Endometrial microvascular endothelial cells (primary cell): ENCODE measurements around the gene PDZD2. TPM values are rescaled to one million over a fixed set of nuclear protein-coding genes. Genes with fewer than 3 reads are reported as not detected.
"Not testable (repeated sequence)": the region's sequence is repeated elsewhere in the genome, so short reads cannot be mapped to it uniquely, and the experiment has no call there.

ENCODE experiments used
- in situ Hi-C: cut with HindIII; loops from 2 replicates; pipeline ENCODE4 v1.10.0; 2017; ENCODE audit warnings: low sequenced_read_pairs, low pct_unique_long_range_greater_than_20kb; ENCODE audit errors: inconsistent ontology term
- total RNA-seq: library from RNA; depleted of rRNA; stranded (reverse); fragments of >200 nt; gene quantifications from one replicate; pipeline ENCODE4 v1.2.3, GENCODE V29; 2015; ENCODE audit errors: inconsistent ontology term

PDZD2 gene
- total RNA-seq, 1 donor from 2014 or later = 5.4 TPM

DNA sequence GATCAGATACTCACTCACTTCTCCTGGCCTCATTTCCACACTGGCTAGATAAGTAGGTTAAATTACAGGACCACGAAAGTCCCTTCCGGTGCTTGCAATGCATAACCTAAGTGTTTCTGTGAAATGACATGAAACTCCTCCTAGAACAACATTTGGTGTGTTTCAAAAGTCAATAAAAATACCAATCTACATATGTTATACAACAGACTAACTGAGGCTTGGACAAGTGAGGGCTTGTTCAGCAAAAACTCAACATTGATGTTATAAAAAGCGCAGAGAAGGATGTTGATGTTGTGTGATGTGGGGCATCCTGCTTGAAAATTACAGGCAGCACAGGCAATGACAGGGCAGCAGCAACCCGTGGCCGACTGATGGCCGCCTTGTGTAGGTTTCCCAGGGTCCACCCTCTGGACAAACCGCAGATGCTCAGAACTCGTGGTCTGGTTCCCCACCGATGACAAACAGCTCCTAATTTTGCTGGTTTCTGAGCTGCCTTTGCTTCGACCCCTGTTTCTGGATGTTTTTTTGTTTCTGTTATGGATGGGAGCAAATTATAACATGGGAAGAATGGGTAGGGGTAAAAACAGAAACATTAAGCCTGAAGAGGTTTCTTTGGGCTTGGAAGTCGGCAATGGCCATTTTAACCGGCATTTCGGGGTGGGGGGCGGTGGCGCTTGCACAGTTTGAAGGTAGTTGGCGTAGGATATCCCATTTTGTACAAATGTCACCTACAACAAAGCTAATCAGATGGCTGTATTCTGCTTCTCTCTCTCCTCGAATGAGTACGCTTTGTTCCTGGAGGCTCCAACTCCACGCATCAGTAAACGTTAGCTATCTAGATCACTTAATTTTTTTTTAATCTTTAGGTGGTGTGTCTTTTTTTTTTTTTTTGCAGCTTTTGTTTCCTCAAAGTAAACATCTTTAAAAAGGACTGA lies 116.1 kb downstream of the PDZD2 start:
- in situ Hi-C loops = no loop called here

DNA sequence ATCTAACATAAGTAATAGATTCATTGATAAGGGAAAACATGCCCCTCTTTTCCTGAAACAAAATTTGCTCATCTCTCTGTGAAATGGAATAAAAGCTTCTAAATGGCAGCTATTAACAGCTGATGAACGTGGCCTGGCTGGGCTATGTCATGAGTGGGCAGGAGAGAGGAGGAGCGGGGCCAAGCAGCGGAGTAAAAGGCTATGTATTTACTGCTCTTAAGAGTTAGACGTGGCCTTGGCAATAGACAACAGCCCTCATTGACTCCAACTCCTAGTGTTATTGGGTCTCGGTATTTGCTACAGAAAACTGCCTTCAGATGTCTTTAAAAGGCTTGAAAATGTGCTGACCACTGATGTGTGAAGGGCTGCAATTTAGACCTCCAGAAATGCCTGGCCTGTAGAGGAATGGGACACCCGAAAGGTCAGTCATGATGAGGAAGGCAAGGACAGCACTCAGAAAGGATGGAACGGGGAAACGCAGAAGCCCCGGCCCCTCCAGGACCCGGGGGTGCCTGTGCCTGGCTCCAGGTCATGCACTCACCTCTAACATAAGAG lies 116.8 kb downstream of the PDZD2 start:
- in situ Hi-C loops = no loop called here

DNA sequence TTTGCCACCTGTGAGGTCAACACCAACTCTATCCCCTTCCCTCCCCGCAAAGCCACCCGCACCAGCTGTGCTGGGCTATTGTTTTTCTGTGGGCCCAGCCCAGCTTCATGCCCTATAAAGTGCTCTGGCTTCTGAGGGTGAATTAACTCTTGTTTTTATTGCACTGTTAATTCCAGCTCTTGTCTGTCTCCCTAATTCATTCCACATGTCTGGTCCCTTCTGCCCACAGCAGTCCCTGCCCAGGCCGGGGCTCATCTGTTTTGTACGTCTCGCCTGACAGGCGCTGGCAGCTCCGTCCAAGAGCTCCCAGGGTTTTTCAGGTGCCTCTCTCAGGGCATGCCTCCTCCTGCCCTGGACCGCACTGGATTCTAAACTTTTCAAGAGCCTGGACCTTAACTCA lies 118.9 kb downstream of the PDZD2 start:
- in situ Hi-C loops = no loop called here

DNA sequence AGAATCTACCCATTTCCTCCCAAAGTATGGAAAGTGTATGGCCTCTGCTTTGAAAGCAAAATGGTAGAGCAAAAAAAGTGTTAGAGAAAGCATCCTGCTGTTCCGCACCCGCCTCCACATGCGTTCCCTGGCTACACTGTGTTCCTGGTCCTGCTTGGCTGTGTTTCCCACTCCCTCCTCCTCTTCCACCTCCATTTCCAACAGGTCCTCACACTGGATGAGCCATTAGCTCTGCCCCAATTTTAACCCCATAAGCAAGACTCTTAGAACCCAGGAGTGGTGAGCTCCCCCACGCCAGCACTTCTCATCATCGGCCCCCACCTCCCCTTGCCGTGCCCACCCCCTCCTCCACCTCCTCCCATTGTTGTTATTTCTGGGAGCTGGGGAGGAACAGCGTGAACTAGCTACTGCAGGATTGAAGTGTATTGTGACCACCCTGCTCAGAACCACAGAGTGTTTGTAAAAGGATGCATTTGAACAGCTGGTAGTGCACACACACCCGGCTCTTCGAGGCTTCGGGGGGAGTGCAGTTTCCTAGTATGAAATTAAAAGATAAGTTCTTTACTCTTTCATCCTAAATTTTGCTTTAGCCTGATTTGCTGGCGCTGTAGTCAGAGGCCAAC lies 120.0 kb downstream of the PDZD2 start:
- in situ Hi-C loops = no loop called here

DNA sequence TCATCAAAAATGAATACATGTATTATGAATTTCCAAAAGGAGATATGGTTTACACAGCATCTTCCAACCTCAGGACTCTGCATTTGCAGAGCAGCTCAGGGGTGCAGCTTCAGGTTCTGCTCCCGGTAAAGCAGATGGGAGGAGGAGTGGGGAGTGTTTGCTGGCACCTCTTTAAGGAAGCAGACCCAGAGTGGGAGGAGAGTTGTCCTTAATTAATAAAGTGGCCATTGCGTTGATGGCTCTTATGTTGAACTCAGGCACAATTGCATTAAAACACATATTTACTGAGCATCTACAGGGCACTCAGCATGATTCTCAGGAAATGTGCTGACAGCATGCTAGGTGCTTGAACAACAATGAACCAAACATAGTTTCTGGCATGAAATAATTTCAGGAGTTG lies 121.0 kb downstream of the PDZD2 start:
- in situ Hi-C loops = no loop called here

DNA sequence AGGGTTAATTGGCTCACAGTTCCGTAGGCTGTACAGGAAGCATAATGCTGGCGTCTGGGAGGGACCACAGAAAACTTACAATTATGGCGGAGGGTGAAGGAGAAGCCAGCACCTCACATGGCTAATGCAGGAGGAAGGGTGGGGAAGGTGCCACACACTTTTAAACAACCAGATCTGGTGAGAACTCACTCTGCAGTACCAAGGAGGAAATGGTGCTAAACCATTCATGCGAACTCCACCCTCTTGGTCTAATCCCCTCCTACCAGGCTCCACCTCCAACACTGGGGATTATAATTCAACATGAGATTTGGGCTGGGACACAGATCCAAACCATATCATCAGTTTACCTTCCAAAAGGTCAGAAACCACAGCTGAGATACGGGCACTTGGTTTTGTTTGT lies 122.9 kb downstream of the PDZD2 start:
- in situ Hi-C loops = no loop called here

DNA sequence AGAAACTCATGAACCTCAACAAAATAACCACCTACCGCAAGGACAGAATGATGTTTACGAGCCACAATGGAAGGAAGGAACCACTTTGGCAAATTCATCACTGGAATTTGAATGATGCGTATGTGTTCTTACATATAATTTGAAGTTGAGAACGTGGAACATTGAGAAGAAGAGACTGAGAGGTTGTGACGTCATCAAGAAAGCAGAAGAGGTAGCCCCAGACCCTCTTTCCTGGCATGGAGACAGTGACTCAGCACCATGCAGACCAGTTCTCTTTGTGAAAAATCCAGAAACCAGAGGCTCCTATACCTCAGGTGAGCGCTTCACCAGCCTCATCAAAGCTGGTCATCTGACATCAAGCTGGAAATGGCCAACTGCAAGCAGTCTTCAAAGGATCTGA lies 124.5 kb downstream of the PDZD2 start:
- in situ Hi-C loops = no loop called here

DNA sequence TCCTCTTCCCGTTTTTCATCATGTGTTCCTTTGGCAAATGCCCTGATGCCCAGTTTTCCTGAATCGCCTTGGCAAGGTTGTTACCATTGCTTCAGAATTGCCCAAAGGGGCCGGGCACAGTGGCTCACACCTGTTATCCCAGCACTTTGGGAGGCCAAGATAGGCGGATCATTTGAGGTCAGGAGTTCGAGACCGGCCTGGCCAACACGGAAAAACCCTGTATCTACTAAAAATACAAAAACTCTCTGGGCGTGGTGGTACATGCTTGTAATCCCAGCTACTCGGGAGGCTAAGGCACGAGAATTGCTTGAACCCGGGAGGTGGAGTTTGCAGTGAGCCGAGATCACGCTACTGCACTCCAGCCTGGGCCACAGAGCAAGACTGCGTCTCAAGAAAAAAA lies 125.8 kb downstream of the PDZD2 start:
- in situ Hi-C loops = not testable (repeated sequence)

DNA sequence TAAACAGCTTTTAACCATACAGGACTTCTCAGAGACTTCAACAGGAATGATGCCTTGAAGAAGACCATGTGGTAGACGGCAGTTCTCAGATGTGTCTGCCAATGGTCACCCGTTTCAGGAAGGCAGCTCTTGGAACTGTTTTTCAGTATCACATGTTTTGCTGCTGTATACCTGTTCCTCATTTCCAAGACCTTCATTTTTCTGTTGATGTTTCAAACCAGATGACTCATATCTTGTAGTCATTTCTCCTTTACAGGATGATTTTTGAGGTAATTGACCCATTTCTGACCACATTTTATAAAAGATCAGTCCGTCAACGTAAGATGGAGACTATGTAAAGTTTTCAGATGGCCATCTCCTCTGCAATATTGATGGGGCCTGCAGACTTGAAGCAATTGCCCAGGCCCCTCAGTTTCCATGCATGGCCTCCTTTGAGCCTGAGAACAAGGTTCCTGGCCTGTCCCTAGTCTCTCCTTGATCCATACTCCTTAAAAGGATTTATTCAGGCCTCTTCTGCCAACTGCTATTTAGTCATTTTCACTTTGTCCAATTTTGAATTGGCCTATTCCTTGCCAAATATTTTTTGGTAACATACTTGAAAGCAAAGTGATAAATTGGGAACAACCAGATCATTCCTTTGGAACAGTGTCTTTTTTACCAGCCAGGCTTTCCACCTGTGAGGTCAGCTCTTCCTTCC lies 128.6 kb downstream of the PDZD2 start:
- in situ Hi-C loops = no loop called here

DNA sequence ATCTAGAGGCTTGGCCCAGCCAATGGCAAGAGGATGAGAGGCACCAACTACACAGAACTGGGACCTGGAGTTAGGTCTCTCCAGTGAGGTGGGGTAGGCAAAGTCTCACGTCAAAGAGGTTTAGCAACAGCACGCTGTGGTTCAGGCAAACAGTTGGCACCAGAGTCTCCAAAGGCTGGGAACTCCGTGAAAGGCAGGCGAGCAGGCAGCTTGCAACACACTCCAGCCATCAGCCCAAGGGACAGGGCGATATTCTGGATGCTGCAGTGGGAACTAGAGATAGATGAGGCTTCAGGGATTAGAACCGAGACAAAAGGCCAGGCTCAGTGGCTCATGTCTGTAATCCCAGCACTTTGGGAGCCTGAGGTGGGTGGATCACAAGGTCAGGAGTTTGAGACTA lies 129.1 kb downstream of the PDZD2 start:
- in situ Hi-C loops = no loop called here

DNA sequence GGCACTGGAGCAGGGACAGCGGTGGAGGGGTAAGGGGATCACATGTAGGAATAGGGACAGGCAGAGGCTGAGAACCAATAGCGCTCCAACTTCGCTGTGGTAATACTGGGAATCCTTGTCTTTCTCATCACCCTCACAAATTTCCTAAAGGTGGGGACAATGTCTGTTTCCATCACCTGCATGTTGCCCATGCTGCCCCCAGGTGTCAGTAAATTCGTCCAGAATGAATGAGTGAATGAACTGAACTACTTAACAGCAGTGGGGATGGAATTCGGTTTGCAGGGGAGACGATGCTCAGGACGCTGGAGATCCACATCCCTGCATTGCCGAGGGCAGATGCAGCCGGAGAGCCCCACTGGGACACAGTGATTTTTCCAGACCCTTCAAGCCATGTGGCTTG lies 129.9 kb downstream of the PDZD2 start:
- in situ Hi-C loops = no loop called here

DNA sequence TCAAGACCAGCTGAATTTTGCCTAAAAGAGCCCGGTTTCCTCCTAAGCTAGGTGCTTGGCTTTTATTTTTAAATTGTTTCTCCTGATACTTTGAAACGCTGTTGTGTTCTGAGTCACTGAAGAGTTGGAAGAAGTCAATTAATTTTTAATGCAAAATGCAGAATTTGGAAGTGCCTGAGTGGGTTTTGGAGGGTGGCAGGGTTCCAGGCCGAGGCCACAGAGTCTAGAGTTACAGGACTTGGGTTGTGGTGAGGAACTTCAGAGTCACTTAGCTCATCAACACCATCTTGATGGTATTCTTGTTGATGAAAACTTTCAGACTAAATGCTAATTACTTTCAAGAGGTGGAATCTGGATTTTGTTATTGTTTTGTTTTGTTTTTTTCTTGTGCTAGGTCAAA lies 130.6 kb downstream of the PDZD2 start:
- in situ Hi-C loops = no loop called here

DNA sequence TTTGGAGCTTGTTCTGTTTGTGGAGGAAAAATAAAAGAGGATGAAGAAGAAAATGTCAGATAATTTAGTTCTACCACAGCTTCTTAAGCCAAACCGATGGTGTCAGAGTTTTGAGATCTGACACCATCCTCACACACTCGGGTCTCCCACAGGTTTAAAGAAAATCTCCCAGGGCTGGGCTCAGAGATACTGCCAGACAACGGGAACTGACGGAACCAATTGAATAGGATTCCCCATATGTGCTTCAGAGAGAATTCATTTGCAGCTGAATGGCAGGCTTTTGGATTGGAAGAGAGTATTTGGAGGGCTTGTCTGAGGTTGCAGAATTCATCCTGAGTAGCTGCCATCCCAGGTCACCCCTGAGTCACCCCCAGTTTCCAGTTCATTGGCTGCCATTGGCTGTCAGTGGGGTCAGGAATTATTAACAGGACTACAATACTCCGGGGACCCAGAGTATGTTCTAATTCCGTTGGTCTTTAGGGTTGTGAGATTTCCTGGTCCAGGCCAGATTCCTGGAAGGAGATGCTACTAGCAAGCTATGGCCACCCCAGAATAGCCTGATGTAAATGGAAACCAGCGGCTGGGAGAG lies 131.3 kb downstream of the PDZD2 start:
- in situ Hi-C loops = no loop called here

DNA sequence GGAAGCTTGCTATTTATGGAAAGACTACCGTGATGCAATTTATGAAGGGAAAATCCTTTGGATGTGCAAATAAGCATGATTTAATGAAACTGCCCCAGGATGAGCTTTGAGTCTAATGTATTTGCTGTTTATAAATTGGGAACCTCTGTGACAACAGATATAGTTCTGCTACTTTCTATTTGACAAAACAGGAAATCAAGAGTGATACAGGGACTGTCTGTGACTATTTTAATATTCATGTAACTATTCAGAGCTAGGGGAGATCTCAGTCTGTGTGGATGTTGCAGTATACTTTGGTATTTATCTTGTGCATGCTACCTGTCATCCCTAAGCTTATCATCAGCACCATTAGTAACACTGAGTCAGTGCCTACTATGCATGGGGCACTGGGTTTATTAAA lies 132.1 kb downstream of the PDZD2 start:
- in situ Hi-C loops = no loop called here

DNA sequence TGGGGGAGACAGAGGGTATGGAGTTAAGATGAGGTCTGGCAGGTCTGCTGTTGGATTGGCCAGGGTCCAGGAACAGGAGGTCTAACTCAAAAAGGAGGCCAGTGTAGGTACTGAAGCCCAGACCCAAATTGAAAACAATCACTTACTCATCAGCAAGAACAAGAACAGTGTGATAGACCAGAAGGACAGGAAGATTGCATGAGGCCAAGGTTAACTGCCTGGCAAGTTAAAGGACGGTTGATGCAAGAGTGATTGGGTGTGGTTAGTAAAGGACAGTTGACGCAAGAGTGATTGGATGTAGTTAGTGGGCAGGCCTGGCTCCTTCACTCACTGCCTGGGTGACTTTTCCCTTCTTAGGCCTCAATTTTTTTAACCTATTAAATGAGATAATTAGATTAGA lies 132.6 kb downstream of the PDZD2 start:
- in situ Hi-C loops = no loop called here

DNA sequence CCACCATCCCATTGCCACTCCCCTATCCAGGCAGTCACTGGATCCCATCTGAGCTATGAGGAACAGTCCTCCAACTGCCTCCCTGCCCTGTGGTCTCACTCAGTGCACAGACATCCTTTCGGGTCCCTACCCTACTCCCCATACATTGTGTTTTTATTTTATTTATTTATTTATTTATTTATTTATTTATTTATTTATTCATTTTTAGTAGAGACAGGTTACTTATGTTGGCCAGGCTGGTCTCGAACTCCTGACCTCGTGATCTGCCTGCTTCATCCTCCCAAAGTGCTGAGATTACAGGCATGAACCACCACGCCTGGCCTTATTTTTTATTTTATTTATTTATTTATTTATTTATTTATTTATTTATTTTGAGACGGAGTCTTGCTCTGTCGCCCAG lies 137.4 kb downstream of the PDZD2 start:
- in situ Hi-C loops = not testable (repeated sequence)

DNA sequence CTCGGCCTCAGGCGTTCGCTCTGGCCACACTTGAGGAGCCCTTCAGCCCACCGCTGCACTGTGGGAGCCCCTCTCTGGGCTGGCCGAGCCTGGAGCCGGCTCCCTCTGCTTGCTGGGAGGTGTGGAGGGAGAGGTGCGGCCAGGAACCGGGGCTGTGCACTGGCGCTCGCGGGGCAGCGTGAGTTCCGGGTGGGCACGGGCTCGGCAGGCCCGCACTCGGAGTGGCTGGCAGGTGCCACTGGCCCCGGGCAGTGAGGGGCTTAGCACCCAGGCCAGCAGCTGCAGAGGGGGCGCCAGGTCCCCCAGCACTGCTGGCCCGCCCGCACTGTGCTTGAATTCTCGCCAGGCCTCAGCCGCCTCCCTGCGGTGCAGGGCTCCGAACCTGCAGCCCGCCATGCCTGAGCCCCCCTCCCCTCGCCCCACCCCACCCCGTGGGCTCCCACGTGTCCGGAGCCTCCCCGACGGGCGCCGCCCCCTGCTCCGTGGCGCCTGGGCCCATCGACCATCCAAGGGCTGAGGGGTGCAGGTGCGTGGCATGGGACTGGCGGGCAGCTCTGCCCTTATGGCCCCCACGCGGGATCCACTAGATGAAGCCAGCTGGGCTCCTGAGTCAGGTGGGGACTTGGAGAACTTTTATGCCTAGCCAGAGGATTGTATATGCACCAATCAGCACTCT lies 138.2 kb downstream of the PDZD2 start:
- in situ Hi-C loops = no loop called here

DNA sequence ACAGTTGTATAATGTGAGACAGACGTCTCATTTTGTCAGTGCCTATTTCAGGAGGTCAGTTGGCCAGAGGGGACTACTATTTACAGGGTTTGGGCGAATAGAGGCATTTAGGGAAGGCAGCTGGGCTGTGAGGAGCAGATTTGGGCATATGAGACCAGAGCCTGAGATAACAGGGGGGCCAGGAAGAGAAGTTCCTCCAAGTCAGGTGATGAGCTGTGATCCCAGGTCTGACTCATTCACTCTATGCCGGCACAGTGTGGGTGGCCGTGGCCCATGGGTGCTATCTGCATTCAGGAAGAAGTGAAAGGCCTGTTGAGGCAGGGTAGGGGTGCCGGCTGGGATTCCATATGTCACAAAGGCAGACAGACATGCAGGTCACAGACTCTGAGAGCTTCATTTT lies 142.8 kb downstream of the PDZD2 start:
- in situ Hi-C loops = no loop called here
